H1 (cell line): Measurements from ENCODE around the gene TGM6. TPM values are rescaled to one million over a fixed set of nuclear protein-coding genes. Genes with fewer than 3 reads are reported as not detected.

ENCODE experiments used
- polyA plus RNA-seq, 7 experiments: library from polyadenylated mRNA; depleted of rRNA in 3 of 7; stranded (reverse) in 5 of 7; unstranded in 2 of 7; fragments of >200 nt in 5 of 7; fragments of 200-250 nt in 2 of 7; gene quantifications; 1 replicate in 5 of 7; 2 replicates in 1 of 7; 4 replicates in 1 of 7; pipeline versions ENCODE4 v1.2.1 to v1.2.3, GENCODE V29; 2011 to 2013; ENCODE audit warnings: missing spikeins in 2 of 7, mixed read lengths in 2 of 7
- total RNA-seq: library from RNA; stranded (reverse); fragmentation: NEBNext Ultra II Directional; extraction: Animal tissue kit (Norgen Biotek cat#: 25700); gene quantifications from 2 replicates; pipeline ENCODE4 v1.2.1, GENCODE V29; 2021
- TF ChIP-seq, protein P1 (sequence below): IDR thresholded peaks from 2 replicates; pipeline ENCODE4 v1.6.1; 2012; ENCODE audit warnings: inconsistent platforms

Gene TGM6
- total and polyA plus RNA-seq, 2 of the 8 experiments (the other 6 are each of a cell fraction or from before 2014, with no cell fraction given) = 0.03 TPM; not detected in 1

DNA sequence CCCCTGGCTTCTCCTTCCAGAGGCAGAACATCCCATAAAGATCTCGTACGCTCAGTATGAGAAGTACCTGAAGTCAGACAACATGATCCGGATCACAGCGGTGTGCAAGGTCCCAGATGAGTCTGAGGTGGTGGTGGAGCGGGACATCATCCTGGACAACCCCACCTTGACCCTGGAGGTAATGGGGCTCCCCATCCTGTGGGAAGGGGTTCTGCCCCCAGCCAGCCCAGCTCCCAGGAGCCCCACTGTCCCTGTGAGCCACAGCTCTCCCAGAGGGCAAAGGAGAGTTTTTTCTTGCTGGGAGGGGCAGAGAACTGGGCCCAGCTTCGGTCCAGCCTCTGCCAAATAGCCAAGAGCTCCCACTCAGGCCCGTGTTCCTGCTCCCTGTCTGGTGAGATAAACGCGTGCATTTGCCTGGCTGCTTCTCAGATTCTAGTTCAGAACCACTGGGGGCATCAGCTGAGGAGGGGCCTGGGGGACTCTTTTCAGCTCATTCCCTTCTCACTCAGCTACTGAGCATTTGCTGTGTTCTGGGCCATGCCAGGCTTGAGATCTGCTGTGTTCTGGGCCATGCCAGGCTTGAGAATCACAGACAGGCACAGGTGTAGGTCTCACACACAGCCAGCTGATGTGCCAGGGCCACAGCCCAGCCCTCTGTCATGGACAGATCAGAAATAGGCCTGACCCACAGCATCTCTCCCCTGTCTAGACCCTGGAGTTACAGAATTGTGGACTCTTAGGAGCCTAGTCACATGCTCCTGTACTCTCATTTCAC, 45.4 kb upstream of the TGM6 start (continued):
- TF ChIP-seq, protein P1, sequence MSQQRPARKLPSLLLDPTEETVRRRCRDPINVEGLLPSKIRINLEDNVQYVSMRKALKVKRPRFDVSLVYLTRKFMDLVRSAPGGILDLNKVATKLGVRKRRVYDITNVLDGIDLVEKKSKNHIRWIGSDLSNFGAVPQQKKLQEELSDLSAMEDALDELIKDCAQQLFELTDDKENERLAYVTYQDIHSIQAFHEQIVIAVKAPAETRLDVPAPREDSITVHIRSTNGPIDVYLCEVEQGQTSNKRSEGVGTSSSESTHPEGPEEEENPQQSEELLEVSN = no peak
